Endodermal cell (in vitro differentiated cells): ENCODE measurements around the gene HMGN3. TPM values are rescaled to one million over a fixed set of nuclear protein-coding genes. Genes with fewer than 3 reads are reported as not detected.

Source experiments
- DNase-seq: peaks from one replicate; pipeline ENCODE4 v3.0.0-alpha.2; 2017
- H3K27ac ChIP-seq: 2 replicates; pipeline ENCODE4 v1.5.1; 2013; ENCODE audit warnings: mild to moderate bottlenecking, low read depth, low read length, moderate library complexity
- H3K27me3 ChIP-seq: 2 replicates; pipeline ENCODE4 v1.6.1; 2013; ENCODE audit warnings: mild to moderate bottlenecking, low read length, moderate library complexity; ENCODE audit not compliant: insufficient read depth, control insufficient read depth, poor library complexity, severe bottlenecking
- H3K36me3 ChIP-seq: 2 replicates; pipeline ENCODE4 v1.7.0; 2013; ENCODE audit warnings: mild to moderate bottlenecking, low read length, moderate library complexity; ENCODE audit not compliant: control insufficient read depth, insufficient read depth
- H3K4me1 ChIP-seq: one replicate; pipeline ENCODE4 v1.7.0; 2013; ENCODE audit warnings: low read length; ENCODE audit not compliant: control insufficient read depth, insufficient read depth
- H3K4me3 ChIP-seq: 2 replicates; pipeline ENCODE4 v1.5.1; 2013; ENCODE audit warnings: mild to moderate bottlenecking, low read length, moderate library complexity
- H3K9ac ChIP-seq: 2 replicates; pipeline ENCODE4 v1.6.1; 2013; ENCODE audit warnings: mild to moderate bottlenecking, low read length, moderate library complexity; ENCODE audit not compliant: poor library complexity, severe bottlenecking; ENCODE audit errors: extremely low read depth
- H3K9me3 ChIP-seq: 2 replicates; pipeline ENCODE4 v1.6.1; 2013; ENCODE audit warnings: mild to moderate bottlenecking, low read length, moderate library complexity; ENCODE audit not compliant: control insufficient read depth
- H3K27ac Mint-ChIP-seq: 2 replicates; pipeline ENCODE4 v1.8.0; 2020; ENCODE audit warnings: mixed read lengths
- H3K27me3 Mint-ChIP-seq: 2 replicates; pipeline ENCODE4 v1.8.0; 2021; ENCODE audit warnings: mild to moderate bottlenecking, mixed read lengths; ENCODE audit not compliant: insufficient read depth
- H3K36me3 Mint-ChIP-seq: 2 replicates; pipeline ENCODE4 v1.8.0; 2020; ENCODE audit warnings: low read depth, mixed read lengths
- H3K4me1 Mint-ChIP-seq: 2 replicates; pipeline ENCODE4 v1.8.0; 2020; ENCODE audit warnings: mixed read lengths
- H3K4me3 Mint-ChIP-seq: 2 replicates; pipeline ENCODE4 v1.8.0; 2020; ENCODE audit warnings: mild to moderate bottlenecking, moderate library complexity, mixed read lengths
- H3K9me3 Mint-ChIP-seq: 2 replicates; pipeline ENCODE4 v1.8.0; 2020; ENCODE audit warnings: mild to moderate bottlenecking, mixed read lengths
- CTCF ChIP-seq: fragments of 200-600 bp; sonication (generic); conservative IDR thresholded peaks from 2 replicates; pipeline ENCODE4 v1.5.0; 2021; ENCODE audit warnings: antibody characterized with exemption, mild to moderate bottlenecking
- WGBS, 2 experiments: methylation state at CpG; one replicate each; pipeline versions ENCODE4 v1.1.5 to v1.1.7; 2013; ENCODE audit warnings: missing lambda C conversion rate in 2 of 2, mixed read lengths in 1 of 2; ENCODE audit not compliant: insufficient coverage in 1 of 2, insufficient read length in 1 of 2; 5-methylcytosine and 5-hydroxymethylcytosine counted together
- long read RNA-seq, 4 experiments: library from polyadenylated mRNA in 2 of 4; library from RNA in 1 of 4; library from capped mRNA in 1 of 4; stranded (forward) in 3 of 4; unstranded in 1 of 4; transcript quantifications; one replicate each; pipeline ENCODE4 v2.0.0, GENCODE V29; 2020 to 2021; ENCODE audit warnings: inconsistent platforms in 1 of 4
- polyA plus RNA-seq, 2 experiments: library from polyadenylated mRNA; stranded (reverse); fragments of 50-300 nt; gene quantifications; one replicate each; pipeline ENCODE4 v1.2.3, GENCODE V29; 2013
- total RNA-seq, 2 donors: library from RNA; stranded (reverse); fragmentation: NEBNext Ultra II Directional in 1 of 2; extraction: Animal tissue kit (Norgen Biotek cat#: 25700) in 1 of 2; gene quantifications; 2 replicates in 1 of 2; 3 replicates in 1 of 2; pipeline ENCODE4 v1.2.1, GENCODE V29; 2021

Gene HMGN3
- 100 to 1,000 TPM; 139 to 157 TPM for total RNA-seq
- 162 TPM for polyA plus RNA-seq (2013, experiment 1 of 2)
- polyA plus RNA-seq (2013, experiment 2 of 2): 167 TPM
- long read RNA-seq, experiment 1, transcript HMGN3-201 (6 exons, 831 nt): major isoform, 57 of 110 reads
- long read RNA-seq, experiment 1, transcript HMGN3-202 (6 exons, 872 nt): minor isoform, 30 of 110 reads
- long read RNA-seq, experiment 1, partial matches to known transcripts: 8 of 110 reads
- long read RNA-seq, experiment 1, other reads (novel, unspliced or antisense): 14 of 110 reads
- long read RNA-seq, experiment 2, transcript HMGN3-202 (6 exons, 872 nt): minor isoform, 59 of 193 reads
- long read RNA-seq, experiment 2, transcript HMGN3-201 (6 exons, 831 nt): major isoform, 101 of 193 reads
- long read RNA-seq, experiment 2, partial matches to known transcripts: 24 of 193 reads
- long read RNA-seq, experiment 2, other reads (novel, unspliced or antisense): 9 of 193 reads
- long read RNA-seq, experiment 3, transcript HMGN3-201 (6 exons, 831 nt): major isoform, 59 of 180 reads
- long read RNA-seq, experiment 3, transcript HMGN3-202 (6 exons, 872 nt): minor isoform, 42 of 180 reads
- long read RNA-seq, experiment 3, partial matches to known transcripts: 62 of 180 reads
- long read RNA-seq, experiment 3, other reads (novel, unspliced or antisense): 17 of 180 reads
- long read RNA-seq, experiment 4, transcript HMGN3-201 (6 exons, 831 nt): major isoform, 252 of 448 reads
- long read RNA-seq, experiment 4, transcript HMGN3-202 (6 exons, 872 nt): minor isoform, 147 of 448 reads
- long read RNA-seq, experiment 4, partial matches to known transcripts: 29 of 448 reads
- long read RNA-seq, experiment 4, other reads (novel, unspliced or antisense): 20 of 448 reads

DNA sequence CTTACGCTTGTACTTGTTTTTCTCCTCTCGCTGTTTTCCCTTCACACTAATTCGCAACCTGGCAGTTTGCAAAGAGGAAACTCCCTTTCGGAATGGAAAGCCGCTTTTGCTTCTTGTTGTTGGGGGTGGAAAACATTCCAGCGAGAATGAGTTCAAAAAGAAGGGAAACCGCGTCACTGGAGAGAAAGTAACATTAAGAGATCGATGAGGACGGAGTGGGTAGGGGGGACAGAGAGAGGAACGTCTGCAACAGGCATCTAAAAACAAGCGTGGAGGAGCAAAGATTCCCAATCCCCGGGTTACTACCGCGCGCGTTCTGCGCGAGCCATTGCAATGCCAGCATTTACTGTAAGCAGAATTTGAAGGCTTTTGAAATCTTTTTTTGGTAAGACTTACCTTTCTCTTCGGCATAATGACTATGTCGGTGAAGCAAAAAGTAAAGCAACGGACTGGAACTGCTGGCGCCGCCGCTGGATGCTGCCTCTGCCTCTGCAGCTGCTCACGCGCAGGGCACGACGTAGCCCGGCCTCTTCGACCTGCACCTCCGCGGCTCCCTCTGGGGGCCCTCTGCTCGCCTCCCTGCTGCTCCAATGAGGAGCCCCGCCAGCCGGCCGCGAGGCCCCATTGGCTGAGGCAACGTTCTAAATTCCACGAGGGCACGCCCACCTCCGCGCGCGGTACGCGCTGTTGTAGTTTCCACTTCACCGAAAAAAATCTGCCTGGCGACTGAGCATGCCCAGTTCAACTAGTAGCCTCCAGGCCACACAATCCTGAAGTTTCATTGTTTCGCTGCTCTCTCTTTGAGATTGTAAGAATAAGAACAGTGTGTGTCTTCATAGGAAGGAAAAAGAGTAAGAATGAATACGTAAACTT, at the start of gene HMGN3:
TSS of gene HMGN3 (minus strand) at position 533 of the 873 bp plus-strand sequence.
- Histone ChIP-seq H3K9ac (peak within 1 kb of the TSS; percentile 67), H3K27ac (peak within 1 kb of the TSS; percentile 52), H3K27me3 (no peaks in the 10 kb centered on the region), H3K4me1 (peaks cover 4% of the 10 kb centered on the region), H3K4me3 (peak within 1 kb of the TSS; percentile 97), H3K36me3 (peaks cover 3% of the 10 kb centered on the region), H3K9me3 (peaks cover 7% of the 10 kb centered on the region)
- TF ChIP-seq CTCF: peak; percentile 37
- Mint-ChIP-seq H3K9me3 (peaks cover 9% of the 10 kb centered on the region), H3K27ac (peak within 1 kb of the TSS; percentile 92), H3K36me3 (peaks cover 11% of the 10 kb centered on the region), H3K4me3 (peak within 1 kb of the TSS; percentile 83), H3K27me3 (peaks cover 6% of the 10 kb centered on the region), H3K4me1 (peaks cover 14% of the 10 kb centered on the region)
- WGBS, 2 experiments: 3 to 5% methylated on average over 34 to 50 of the region's 51 CpGs
- DNase-seq: peak; percentile 94

GRCh38 chr6:79280756-79281155, 46.3 kb upstream of the HMGN3 start:
- no peak overlapping the region for H3K4me3 ChIP-seq
- Mint-ChIP-seq H3K27ac (no peak overlapping the region), H3K4me1 (no peaks in the 10 kb centered on the region), H3K36me3 (no peaks in the 10 kb centered on the region), H3K9me3 (peaks cover 19% of the 10 kb centered on the region), H3K4me3 (no peak overlapping the region), H3K27me3 (no peaks in the 10 kb centered on the region)
- H3K9me3 ChIP-seq: peaks cover 10% of the 10 kb centered on the region
- H3K27me3 ChIP-seq: no peaks in the 10 kb centered on the region
- no peaks in the 10 kb centered on the region for H3K36me3 ChIP-seq
- WGBS, 2 experiments: 94% methylated on average over 1 of the region's 1 CpG; no CpG with 5 or more reads in 1 of the 2 experiments
- H3K27ac ChIP-seq: no peak overlapping the region
- no peaks in the 10 kb centered on the region for H3K4me1 ChIP-seq
- DNase-seq: no peak
- no peak for TF ChIP-seq CTCF
- H3K9ac ChIP-seq: no peak overlapping the region

- H3K4me3 ChIP-seq: no peak overlapping the region
- no peaks in the 10 kb centered on the region for H3K27me3 ChIP-seq
- Mint-ChIP-seq H3K27ac (no peak overlapping the region), H3K4me1 (no peaks in the 10 kb centered on the region), H3K36me3 (no peaks in the 10 kb centered on the region), H3K9me3 (peaks cover 4% of the 10 kb centered on the region), H3K4me3 (no peak overlapping the region), H3K27me3 (no peaks in the 10 kb centered on the region)
- H3K4me1 ChIP-seq: no peaks in the 10 kb centered on the region
- H3K9ac ChIP-seq: no peak overlapping the region
- H3K27ac ChIP-seq: no peak overlapping the region
- H3K9me3 ChIP-seq: peaks cover 10% of the 10 kb centered on the region
- H3K36me3 ChIP-seq: no peaks in the 10 kb centered on the region
- TF ChIP-seq CTCF: no peak
- DNase-seq: no peak
These were observed 42.6 kb upstream of the HMGN3 start for GRCh38 chr6:79277109-79277508.
